Breast epithelium (tissue), 4 donors: Measurements from ENCODE around the gene STEAP1. TPM values are rescaled to one million over a fixed set of nuclear protein-coding genes. Genes with fewer than 3 reads are reported as not detected.

Experiments used
- DNase-seq, 2 donors: peaks; one replicate each; pipeline ENCODE4 v3.0.0-alpha.2; 2019; ENCODE audit warnings: low spot score in 2 of 2
- H3K27ac ChIP-seq, 2 donors: fragments of 200-600 bp; sonication (generic) in 1 of 2; one replicate each; pipeline ENCODE4 v1.5.1; 2016 to 2019; ENCODE audit warnings: mild to moderate bottlenecking in 1 of 2
- H3K27me3 ChIP-seq, 2 donors: fragments of 200-600 bp; sonication (generic) in 1 of 2; one replicate each; pipeline versions ENCODE4 v1.5.1 to v1.6.0; 2017 to 2019; ENCODE audit warnings: control low read depth in 1 of 2, mild to moderate bottlenecking in 1 of 2
- H3K36me3 ChIP-seq: fragments of 200-600 bp; one replicate; pipeline ENCODE4 v1.5.1; 2019
- H3K4me1 ChIP-seq, 2 donors: fragments of 200-600 bp; sonication (generic); one replicate each; pipeline ENCODE4 v1.5.1; 2016 to 2019; ENCODE audit warnings: control low read depth in 1 of 2
- H3K4me3 ChIP-seq, 3 donors: fragments of 200-600 bp; sonication (generic); 1 replicate in 2 of 3; 2 replicates in 1 of 3; pipeline ENCODE4 v1.5.1; 2016 to 2019; ENCODE audit warnings: mild to moderate bottlenecking in 3 of 3, moderate library complexity in 2 of 3
- H3K9me3 ChIP-seq, 2 donors: fragments of 200-600 bp; sonication (generic) in 1 of 2; one replicate each; pipeline ENCODE4 v1.5.1; 2016 to 2019; ENCODE audit warnings: control low read depth in 1 of 2
- CTCF ChIP-seq, 3 donors: fragments of 450-650 bp; IDR thresholded peaks; one replicate each; pipeline ENCODE4 v1.5.1; 2016 to 2017; ENCODE audit warnings: antibody characterized with exemption in 3 of 3, mild to moderate bottlenecking in 3 of 3, moderate library complexity in 3 of 3
- POLR2A ChIP-seq: fragments of 450-650 bp; IDR thresholded peaks from one replicate; pipeline ENCODE4 v1.6.1; 2016; ENCODE audit warnings: antibody characterized with exemption, mild to moderate bottlenecking, moderate library complexity
- POLR2AphosphoS5 ChIP-seq, 3 donors: sonication (generic); formaldehyde crosslinking; IDR thresholded peaks; one replicate each; pipeline ENCODE4 v1.6.1; 2017; ENCODE audit warnings: antibody characterized with exemption in 3 of 3
- intact Hi-C: fragments of 100-400 bp; cut with DNase I; formaldehyde crosslinking; loops from one replicate; pipeline ENCODE4 v1.15.1; 2023; ENCODE audit warnings: low total_unique reads
- total RNA-seq, 3 donors: library from RNA; depleted of rRNA; stranded (reverse); fragments of >200 nt; gene quantifications; one replicate each; pipeline ENCODE4 v1.1.0, GENCODE V29; 2016

The STEAP1 gene
- total RNA-seq, 3 donors from 2014 or later, result 19.2 to 75.1 (median 24.5) TPM

DNA sequence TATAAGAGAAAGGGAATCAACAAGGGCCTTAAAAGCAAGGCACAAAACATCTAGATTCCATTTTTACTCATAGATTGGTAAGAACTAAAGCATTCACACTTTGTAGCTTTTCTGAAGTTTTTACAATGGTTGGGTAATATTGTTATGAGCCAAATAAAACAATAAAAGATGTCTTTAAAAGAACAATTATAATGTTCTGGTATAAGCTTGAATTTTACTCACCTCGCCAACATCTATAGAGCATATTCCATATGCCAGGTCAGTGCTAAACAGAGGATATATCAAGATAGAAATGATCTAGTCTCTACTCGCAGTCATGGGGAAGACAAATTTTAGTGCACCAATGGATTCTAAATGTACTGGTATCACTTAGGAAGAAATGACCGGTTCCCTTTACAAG is 11.9 kb downstream of the STEAP1 start:
- DNase-seq, result no peak
- Histone ChIP-seq H3K36me3 (no peaks in the 10 kb centered on the region), H3K27ac (no peak overlapping the region), H3K4me1 (no peaks in the 10 kb centered on the region), H3K4me3 (no peak overlapping the region), H3K27me3 (no peaks in the 10 kb centered on the region), H3K9me3 (no peaks in the 10 kb centered on the region)
- intact Hi-C loops, result no loop called here
- TF ChIP-seq POLR2AphosphoS5 (IDR thresholded peaks at IDR 0.05), result no peak

DNA sequence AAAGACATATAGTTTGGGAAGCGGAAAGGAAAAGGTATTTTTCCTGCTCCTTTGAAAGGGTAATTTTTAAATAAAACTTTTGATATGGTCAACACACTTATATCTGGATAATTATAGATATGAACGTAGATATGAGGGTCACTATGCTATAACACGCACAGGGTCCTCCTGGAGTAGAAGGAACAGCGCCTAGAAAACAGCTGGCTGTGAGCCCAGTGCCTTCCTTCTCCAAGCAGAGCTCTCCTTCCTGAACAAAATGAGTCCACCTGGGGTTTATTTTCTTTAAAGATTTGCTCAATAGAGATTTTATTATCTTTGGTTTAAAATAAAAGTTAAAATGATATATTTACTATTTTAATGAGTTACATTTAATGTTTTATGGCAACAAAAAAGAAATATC is 13.1 kb downstream of the STEAP1 start:
- Histone ChIP-seq H3K27ac (no peak overlapping the region), H3K4me3 (no peak overlapping the region), H3K9me3 (no peaks in the 10 kb centered on the region), H3K27me3 (no peaks in the 10 kb centered on the region), H3K36me3 (no peaks in the 10 kb centered on the region), H3K4me1 (no peaks in the 10 kb centered on the region)
- no peak for DNase-seq
- TF ChIP-seq POLR2A (no peak), POLR2AphosphoS5 (IDR thresholded peaks at IDR 0.05) (no peak), CTCF (IDR thresholded peaks at IDR 0.05) (no peak)
- intact Hi-C loops, result no loop called here

GRCh38 chr7:90169891-90170290 is 15.6 kb downstream of the STEAP1 start:
- no peaks in the 10 kb centered on the region for H3K27me3 ChIP-seq
- no peaks in the 10 kb centered on the region for H3K9me3 ChIP-seq
- no peaks in the 10 kb centered on the region for H3K4me1 ChIP-seq
- intact Hi-C loops, result no loop called here
- no peak for DNase-seq
- H3K27ac ChIP-seq, result no peak overlapping the region
- H3K4me3 ChIP-seq, result no peak overlapping the region
- TF ChIP-seq POLR2A (no peak), CTCF (IDR thresholded peaks at IDR 0.05) (no peak), POLR2AphosphoS5 (IDR thresholded peaks at IDR 0.05) (no peak)
- no peaks in the 10 kb centered on the region for H3K36me3 ChIP-seq

DNA sequence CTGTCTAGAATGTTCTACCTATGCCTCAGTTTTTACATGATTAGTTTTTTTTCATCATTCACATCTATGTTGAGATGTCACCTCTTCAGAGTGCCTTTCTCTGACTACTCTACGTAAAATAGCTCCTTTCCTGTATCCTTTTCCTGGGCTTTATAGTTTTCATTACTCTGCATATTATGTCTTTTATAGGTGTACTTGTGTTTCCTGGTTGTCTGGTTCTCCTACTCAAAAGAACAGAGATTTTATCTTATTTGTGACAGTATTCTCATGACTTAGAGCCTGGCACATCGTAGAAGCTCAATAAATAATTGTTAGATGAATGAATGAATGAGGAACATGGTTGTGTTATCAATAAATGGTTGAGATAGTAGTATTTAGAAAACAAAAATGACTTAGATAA is 17.9 kb downstream of the STEAP1 start:
- intact Hi-C loops, result no loop called here
- Histone ChIP-seq H3K4me3 (no peak overlapping the region), H3K4me1 (no peaks in the 10 kb centered on the region), H3K36me3 (no peaks in the 10 kb centered on the region), H3K27ac (no peak overlapping the region), H3K27me3 (no peaks in the 10 kb centered on the region), H3K9me3 (no peaks in the 10 kb centered on the region)
- TF ChIP-seq POLR2A, result no peak
- TF ChIP-seq POLR2AphosphoS5 (IDR thresholded peaks at IDR 0.05), result no peak
- no peak for TF ChIP-seq CTCF (IDR thresholded peaks at IDR 0.05)
- no peak for DNase-seq

DNA sequence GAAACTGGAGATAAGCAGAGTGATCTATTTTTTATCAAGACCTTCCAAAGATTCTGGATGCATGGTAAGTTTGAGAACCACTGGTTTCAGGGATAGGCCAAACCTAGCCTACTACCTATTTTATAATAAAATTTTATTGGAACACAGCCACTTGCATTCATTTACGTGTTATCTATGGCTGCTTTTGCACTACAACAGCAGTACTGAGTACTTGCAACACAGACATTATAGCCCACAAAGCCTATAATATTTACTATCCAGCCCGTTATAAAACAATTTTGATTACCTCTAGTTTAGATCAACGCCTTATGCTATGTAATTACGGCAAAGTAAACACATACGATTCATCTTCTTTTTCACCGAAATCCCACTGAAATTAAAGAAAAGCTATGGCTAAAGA is 18.4 kb downstream of the STEAP1 start:
- no peaks in the 10 kb centered on the region for H3K4me1 ChIP-seq

More for the DNA sequence above, 18.4 kb downstream of the STEAP1 start:
- TF ChIP-seq POLR2AphosphoS5 (IDR thresholded peaks at IDR 0.05), result no peak
- TF ChIP-seq CTCF (IDR thresholded peaks at IDR 0.05), result no peak
- no peak for TF ChIP-seq POLR2A
- intact Hi-C loops, result no loop called here
- Histone ChIP-seq H3K4me3 (no peak overlapping the region), H3K27me3 (no peaks in the 10 kb centered on the region), H3K36me3 (no peaks in the 10 kb centered on the region), H3K27ac (no peak overlapping the region), H3K9me3 (no peaks in the 10 kb centered on the region)
- no peak for DNase-seq
